Stimulated activated CD4-positive, alpha-beta T cell treated with anti-CD3 and anti-CD28 coated beads, Interleukin-15, amount 100 ng/mL, for 1 hour (primary cell): Measurements from ENCODE around the gene DPF3.

Experiments used
- DNase-seq, 2 donors: peaks; one replicate each; pipeline ENCODE4 v3.0.0-alpha.2; 2020; ENCODE audit warnings: low read depth in 1 of 2, low spot score in 1 of 2

DPF3 gene

DNA sequence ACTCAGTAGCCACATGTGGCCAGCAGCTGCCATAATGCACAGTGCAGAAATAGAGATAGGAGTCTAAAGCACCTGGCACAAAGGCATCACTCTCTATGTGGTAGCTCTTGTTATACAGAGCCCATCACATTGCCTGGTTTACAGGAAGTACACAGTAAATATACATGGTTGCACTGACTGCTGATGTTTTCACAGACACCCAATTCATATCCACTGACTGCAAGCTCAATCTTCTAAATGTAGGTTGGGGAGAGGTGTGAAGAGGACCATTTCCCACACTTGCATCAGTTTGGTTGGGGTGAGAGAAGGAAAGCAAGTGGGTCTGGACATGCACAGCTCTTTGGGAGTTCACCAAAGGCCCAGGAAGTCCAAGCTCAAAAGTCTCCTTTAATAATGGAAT, 172.8 kb downstream of the DPF3 start:
- DNase-seq: no peak

DNA sequence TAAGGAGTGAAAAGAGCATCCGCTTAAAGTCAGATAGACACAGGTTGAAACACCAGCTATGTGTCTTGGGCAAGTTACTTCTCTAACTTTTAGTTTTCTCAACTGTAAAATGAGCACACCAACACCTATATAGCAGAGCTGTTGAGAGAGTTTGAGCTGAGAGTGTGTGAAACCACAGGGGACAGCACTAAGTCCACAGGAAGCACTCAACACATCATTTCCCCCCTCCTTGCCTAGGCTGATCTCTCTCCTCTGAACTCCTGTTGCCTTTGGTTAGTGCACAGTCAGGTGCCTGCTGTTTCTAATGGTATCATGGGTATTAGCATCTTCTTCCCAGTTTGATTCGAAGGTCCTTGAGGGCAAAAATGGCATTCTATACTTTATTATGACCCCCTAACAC, 176.7 kb downstream of the DPF3 start:
- no peak for DNase-seq

DNA sequence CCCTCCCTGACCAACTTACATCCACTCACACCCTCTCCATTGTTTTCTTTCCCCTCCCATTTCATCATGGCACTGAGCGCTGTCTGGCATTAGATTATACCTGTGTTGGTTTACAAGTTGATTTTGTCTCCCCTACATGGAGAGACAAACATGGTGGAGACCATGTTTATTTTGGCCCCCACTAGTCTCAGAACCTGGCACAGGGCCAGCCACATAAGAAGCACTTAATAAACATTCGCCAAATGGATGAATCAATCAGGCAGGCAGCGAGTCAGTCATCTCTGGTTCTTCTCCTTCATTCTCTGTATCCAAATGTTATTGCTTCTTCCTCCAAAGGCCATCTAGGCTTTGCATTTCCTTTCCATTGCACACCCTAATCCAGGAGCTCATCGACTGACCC, 177.4 kb downstream of the DPF3 start:
- DNase-seq: no peak

DNA sequence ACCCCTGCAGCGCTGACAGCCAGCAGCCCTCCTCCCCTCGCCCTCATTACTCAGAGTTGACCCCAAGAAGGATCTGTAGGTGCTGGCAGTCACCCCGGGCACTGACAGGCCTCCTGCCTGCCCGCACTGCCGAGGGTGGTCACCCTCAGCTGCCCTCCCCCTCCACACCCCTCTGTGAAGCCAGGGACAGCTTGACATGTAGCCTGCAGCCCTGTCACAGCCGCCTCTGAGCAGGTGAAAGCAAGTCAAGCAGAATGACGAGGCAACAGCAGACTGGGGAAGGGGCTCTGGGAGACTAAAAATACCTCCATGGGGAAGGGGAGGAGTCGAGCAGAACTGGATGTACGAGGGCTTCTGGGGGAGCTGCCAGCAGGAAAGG, 178.1 kb downstream of the DPF3 start:
- no peak for DNase-seq

DNA sequence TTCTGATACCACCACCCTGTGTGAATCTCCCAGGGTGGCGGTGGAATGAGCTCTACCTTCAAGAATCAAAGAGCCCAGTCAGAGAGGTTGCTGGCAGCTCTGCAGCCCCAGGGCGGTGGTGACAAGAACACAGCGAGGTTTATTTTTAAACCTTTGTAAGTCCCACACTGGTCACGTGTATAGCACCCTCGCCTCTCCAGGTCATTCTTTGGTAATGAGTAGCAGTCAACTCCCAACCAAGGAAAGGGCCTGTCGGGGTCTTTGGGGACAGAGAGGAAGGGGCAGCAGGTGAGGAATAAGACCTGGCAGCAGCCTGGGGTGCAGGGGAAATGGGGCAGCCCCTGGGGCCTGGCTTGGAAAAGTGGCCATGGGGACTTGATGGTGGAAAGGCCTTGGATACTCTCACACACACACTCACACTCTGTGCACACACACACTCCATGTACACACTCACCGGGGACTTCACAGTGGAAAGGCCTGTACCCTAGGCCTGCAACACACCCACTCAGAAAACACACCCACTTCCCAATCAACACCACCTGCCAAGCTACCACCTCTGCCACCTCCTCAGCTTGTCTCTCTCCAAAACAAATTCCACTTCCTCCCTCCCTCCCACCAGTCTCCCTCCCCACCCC, 178.6 kb downstream of the DPF3 start:
- no peak for DNase-seq

DNA sequence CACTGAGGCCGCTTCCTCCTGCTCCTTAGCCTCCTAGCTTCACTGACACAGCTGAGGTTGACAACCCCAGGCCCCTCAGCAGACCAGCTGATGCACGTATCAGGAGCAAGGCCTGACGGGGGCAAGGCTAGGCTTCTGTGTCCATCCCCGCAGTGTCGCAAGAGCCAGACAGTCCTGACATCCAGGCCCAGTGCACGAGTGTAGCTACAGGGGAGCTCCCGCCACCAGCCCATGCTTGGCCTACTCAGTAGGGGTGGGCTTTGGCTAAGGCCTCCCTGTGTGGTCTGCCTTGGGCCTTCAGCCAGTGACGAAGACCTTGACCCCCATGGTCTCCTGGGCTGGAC, 179.1 kb downstream of the DPF3 start:
- DNase-seq: no peak

DNA sequence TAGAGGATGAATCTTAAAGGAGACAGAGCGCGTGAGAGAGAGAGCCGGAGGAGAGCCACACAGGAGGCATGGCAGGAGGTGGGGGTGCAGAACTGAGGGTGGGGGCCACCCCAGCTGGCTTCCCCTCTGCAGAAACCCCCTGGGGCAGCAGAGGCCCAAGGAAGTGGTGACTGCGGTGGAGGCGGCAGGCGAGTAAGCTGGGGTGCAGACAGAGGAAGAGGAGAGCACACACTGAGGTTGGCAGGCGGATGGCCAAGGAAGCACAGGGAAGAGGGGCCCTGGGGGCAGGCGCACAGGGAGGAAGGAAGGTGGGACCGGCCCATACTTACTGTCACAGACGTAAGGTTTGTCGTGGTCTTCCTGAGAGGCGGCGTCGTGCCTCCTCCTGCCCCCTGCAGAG, 179.8 kb downstream of the DPF3 start:
- no peak for DNase-seq

DNA sequence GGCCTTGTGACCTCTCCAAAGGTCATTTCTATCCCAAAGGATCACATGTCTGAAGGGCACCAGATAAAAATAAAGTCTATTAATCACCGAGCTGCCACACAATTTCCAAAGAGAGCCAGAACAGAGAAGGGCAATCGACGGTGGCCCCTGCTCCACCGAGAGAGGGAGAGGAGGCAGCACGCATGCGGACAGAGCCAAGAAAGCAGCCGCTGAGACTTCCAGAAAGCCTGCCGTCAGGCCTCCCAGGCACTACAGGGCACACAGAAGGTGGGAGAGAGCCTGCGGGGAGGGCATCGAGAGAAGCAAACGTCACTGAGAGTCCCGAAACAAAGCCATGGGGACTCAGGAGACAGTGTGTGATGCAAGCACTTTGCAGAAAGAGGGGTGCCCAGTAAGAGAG, 182.0 kb downstream of the DPF3 start:
- DNase-seq: no peak

DNA sequence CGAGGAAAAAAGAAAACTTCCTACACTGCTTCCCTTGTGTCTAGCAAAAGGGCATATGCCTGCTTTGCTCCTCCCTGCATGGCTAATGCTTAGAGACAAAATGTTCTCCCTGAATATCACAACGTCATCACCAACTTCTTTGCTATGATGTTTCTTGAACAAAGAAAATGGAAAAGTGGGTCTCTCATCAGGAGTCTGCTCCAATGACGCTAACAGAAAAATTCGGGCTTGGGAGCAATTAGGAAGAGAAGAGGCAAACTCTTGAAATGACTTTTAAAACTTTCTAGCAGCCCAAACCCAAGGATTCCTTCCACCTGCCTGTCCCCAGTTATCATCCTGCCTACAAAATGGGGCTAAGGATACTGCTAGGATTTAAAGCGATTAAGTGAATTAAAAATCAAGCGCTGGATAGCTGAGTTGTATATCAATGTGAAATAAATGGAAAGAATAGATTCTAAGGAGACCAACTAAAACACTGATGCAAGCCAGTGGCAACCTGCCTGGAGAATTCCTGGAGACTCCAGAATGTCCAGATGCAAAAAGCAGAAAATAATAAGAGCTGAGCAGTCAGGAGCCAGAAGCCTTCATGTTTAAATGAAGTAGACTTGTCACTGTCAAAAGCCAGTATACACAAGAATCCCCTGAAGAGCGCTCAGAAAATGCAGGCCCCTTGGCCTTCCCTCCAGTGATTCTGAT, 183.8 kb downstream of the DPF3 start:
- DNase-seq: no peak

DNA sequence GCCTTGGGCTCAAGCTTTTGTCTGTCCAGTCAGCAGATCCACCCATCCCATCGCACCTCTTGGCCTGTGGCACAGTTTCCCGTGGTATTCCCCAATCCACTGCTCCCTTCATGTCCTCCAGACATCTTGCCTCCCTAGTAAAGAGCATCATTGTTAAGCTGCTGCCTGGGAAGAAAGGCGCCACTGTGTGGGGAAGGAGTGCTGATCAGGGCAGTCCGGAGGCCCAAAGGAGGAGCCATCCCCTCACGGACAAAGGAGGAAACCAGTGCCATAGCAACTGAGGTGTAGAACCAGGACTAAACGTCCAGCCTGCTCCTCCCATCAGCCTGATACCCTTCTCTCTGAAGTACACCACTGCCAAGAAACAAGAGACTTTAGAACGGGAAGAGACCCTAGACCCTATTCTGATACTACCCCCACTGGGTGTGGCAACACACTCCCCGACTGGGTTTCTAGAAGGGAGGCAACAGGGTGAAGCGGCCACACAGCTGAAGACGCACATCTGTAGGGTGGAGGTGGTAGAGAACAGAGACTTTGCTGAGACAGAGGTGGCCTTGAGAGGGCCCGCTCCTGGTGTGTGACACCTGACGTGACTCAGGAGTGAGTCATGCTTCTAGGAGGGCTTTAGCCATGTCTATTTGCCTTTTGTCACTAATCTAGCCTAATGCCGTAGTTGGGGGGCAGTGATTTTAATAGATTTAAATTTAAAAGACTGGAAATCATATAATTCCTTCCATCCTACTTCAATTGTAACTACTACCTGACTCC, 185.0 kb downstream of the DPF3 start:
- DNase-seq: no peak

DNA sequence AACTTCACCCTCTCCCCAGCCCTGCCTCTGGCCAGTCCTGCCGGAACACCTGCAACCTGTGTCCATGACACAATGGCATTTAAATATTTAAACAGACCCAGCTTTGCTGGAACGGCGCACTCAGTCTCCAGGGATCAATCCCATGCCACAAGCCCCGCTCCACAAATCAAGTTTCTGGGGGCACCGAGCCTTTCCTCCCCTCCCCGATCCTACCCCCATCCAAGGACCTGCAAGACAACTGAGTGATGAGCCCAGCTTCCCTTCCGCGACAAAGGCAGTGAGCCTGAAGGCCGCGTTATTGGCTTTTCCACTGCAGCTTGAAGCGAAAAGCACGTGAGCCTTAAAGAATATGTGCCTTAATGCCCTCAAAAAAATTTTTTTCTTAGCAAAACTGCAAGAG, 185.7 kb downstream of the DPF3 start:
- no peak for DNase-seq

DNA sequence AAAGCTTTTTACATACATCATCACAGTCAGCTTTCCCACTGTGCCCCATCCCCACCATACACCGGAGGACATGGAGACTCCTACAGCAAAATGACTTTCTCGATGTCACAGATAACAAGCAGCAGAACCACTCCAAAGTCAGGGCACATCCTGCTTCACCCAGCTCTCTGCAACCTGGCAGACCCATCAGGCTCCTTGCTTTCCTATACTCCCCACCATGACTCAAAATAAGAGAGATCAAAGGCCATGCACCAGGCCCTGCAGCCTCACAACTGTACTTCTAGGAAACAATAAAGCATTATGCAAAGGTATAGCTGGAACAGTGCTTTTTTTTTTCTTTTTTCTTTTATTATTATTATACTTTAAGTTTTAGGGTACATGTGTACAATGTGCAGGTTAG, 187.4 kb downstream of the DPF3 start:
- DNase-seq: no peak

DNA sequence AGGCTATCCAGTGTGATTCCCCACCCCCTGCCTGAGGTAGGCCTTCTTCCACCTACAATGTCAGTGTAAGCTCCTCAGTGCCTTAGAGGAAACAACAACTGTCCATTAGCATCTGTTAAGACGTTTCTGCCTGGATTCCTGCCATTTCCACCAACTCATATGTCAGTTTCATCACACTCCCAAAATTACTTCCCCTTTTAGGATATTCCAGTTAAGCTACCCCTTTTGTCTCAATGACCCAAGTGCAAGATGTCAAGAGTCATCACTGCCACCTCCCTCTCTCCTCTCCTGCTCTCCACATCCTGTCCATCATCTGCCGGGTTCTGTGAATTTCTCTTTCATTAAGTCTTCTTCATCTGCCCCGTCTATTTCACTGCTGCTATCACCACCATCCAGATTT, 189.4 kb downstream of the DPF3 start:
- DNase-seq: no peak

DNA sequence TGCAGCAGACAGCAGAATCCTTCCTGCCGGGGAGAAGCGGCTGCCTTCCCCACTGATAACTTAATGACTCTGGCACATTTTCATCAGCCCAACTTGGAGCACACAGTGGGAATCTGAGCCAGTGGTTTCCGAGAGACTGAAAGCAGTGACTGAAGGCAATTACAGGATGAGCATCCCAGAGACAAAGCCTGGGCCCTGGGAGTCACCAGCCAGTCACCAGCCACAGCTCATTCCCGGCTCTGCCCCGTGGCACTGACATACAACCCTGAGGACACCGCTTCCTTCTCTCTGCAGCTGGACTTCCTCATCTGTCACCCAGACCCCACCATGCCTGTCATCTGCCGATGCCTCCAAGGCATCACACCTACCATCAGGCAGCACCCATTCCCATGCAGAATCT, 192.3 kb downstream of the DPF3 start:
- no peak for DNase-seq

DNA sequence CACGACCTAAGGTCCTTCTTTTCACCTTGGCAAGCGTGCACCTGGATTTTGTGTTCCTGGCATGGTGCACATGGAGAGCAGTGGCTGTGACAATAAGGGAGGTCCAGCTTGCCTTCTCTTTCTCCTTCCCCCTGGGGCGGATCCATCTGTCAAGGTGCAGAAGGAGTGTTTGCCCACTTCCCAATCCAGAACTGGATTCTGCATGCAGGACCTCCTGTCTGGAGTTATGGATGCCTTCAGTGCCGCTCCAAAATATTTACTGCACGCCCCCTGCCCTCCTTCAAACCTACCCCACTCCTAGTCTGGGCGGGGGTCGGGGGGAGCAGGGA, 192.7 kb downstream of the DPF3 start:
- no peak for DNase-seq

DNA sequence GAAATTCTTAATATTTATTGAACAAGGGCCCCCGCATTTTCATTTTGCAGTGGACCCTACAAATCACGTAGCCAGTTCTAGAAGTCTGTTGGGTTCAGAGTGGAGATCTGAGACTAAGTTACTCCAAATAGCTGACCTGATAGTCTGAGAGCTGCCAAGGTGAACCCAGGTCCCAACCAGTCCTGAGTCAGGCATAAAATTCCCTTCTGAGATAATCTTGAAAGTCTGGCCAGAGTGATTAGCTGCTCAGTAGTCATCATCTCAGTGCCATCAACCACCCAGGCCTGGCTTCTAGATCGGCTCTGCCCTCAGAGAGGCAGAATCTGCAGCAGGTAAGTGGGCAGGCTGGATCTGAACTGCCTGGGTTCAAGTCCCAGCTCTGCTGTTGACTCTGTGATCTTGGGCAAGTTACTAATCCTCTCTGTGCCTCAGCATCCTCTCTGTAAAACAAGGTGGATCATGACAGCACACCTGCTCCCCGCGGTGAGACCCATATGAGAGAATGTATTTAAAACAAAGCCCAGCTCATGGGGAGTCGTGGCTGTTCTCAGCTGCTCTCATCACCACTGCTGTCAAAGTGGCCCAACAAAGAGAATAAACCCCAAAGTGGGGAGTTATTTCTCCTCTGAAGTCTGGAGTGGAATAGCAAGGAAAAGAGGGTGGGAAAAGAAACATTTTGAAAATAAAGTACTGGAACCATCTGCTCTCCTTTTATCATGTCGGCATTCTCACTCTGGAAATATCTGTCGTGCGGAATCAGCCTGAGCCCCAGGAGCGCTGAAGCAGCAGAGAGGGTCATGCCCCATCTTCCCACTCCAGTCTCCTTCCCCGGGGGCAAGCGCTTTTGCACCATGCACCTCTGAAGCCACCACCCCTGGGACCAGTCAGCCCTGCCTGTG, 193.3 kb downstream of the DPF3 start:
- no peak for DNase-seq

DNA sequence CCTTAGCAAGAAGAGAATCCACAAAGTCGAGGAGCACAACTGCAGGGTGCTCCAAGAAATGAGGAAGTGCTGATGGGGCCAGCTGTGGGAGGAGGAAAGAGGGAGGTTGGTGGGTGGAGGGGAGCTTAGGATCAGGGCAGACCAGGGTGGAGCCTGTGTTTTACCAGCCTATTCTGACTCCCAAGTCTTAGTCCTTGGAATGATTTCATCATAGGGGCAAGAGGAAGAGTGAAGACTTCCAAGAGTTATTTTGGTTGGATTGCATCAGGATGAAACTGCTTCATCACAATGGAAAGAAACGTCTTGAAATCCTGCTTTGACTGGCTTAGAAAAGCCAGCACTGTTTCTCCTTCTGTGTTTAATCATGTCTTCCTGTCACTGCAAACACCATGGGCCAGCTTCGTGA, 194.0 kb downstream of the DPF3 start:
- no peak for DNase-seq

DNA sequence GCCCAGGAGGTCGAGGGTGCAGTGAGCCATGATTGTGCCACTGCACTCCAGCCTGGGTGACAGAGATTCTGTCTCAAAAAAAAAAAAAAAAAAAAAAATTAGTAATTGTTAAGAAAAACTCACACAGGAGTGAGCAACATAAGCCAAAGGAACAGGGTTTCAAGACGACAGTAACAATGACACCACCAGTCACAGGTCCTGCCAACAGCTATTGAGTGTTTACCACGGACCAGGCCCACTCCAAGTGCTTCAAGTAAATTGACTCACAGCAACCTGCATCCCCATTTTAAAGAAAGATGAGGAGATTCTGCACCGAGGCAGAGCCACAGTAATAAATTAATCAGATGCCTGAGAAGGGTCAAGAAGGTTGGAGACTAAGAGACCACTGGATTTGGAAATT, 194.5 kb downstream of the DPF3 start:
- no peak for DNase-seq

DNA sequence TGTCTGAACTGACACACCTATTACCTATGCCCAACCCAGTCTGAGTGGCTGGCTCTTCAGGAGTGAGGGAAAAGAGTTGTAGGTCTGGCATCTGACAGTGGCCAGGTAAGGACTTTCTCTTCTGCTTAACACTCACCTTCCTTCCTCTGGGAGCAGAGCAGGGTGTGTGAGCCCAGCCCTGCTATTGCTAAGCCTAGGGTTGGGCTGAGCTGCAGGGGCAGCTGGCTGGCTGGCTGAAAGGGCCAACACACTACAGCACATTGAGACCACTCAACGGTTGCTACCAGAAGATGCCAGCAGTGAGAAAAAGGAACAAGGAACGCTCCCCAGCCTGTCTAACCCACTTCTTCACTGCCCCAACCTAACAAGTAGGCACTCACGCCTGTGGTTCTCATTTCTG, 201.2 kb downstream of the DPF3 start:
- no peak for DNase-seq

DNA sequence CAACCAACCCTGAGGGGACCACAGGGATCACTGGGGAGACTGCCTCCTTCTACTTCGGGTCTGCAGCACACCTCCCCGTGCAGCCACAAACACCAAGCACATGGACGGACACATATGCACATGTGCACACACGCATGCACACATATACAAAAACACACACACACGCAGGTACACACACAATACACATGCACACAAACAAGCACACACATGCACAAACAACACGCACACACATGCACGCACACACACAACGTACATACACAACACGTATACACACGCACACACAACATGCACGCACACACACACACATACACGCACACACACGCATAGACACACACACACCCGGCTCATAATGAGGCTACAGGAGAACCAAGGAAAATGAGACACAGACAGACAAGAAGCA, 203.6 kb downstream of the DPF3 start:
- DNase-seq: no peak

DNA sequence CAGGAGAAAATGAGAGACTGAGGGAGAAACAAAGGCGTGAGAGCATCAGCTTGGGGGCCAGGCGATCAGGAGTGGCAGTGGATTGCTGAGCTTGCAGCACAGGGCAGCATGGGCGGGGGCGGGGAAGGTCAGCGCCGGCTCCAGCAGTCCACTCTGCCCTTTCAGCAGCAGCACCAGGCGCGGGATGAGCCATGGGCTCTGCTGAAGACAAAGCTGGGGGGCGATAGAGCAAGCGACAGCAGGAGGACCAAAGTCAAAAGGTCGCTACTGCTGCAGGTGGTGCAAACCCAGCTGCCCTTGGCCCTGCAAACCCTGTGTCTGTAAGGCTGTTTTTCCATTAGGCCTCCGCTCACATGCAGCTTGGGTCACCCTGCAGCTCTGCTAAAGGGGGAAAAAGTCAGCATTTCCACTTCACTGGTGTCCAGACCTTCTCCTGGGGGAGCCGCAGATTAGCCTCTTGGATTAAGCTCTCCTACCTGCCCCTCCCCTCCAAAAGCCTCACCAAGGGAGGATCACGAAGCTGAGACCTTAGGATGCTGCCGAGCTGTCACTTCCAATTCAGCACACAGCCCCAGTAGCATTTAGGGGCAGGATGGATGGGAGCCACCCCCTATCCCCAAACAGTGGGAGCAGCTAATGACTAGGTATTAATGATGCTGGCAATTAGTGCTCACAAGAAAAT, 204.8 kb downstream of the DPF3 start:
- DNase-seq: no peak
